GM12875 (cell line): Measurements from ENCODE around the gene SH3RF1.

Experiments used
- H3K4me3 ChIP-seq: one replicate; pipeline ENCODE4 v1.5.1; 2011; ENCODE audit warnings: low read depth, low read length, control low read depth
- TF ChIP-seq, protein P1 (sequence below): IDR thresholded peaks from 2 replicates; pipeline ENCODE4 v1.5.1; 2011; ENCODE audit warnings: low read depth, mild to moderate bottlenecking, control low read depth, inconsistent platforms, low read length, moderate library complexity, borderline replicate concordance; ENCODE audit not compliant: insufficient read depth

SH3RF1 gene

DNA sequence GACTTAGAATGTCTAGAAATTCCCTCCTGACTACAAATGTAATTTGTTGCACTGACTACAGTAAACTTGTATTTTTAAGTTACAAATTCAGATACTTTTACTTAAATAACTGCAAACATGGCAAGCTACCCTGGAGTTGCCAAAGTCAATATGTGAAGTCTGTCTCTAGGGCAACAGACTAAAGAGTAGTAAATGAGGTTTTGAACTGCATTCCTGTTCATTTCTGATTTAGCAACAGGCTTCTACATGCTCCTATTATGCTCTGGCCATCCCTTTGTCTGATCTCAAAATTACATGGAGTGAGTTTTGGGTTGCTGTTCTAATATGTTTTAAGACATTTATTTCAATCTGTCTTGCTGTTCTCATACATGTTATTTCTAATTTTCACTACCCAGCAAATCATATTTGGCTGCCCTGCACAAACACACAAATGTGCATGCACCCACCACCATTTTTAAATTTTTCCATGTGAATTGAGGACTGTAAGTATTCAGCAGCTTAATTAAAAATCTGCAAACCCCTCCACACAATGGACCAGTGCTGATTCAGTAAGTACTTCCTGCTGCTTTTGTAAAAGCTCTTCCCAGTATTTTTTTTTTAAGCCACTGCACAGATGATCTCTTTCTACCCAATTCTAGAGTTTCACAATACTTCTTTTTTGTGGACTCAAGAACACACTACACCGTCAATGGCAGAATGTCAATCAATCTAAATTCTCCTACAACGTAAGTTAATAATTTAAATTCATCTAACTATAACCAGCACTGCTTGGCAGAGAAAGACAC, 26.7 kb downstream of the SH3RF1 start:
- TF ChIP-seq, protein P1, sequence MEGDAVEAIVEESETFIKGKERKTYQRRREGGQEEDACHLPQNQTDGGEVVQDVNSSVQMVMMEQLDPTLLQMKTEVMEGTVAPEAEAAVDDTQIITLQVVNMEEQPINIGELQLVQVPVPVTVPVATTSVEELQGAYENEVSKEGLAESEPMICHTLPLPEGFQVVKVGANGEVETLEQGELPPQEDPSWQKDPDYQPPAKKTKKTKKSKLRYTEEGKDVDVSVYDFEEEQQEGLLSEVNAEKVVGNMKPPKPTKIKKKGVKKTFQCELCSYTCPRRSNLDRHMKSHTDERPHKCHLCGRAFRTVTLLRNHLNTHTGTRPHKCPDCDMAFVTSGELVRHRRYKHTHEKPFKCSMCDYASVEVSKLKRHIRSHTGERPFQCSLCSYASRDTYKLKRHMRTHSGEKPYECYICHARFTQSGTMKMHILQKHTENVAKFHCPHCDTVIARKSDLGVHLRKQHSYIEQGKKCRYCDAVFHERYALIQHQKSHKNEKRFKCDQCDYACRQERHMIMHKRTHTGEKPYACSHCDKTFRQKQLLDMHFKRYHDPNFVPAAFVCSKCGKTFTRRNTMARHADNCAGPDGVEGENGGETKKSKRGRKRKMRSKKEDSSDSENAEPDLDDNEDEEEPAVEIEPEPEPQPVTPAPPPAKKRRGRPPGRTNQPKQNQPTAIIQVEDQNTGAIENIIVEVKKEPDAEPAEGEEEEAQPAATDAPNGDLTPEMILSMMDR: no peak

DNA sequence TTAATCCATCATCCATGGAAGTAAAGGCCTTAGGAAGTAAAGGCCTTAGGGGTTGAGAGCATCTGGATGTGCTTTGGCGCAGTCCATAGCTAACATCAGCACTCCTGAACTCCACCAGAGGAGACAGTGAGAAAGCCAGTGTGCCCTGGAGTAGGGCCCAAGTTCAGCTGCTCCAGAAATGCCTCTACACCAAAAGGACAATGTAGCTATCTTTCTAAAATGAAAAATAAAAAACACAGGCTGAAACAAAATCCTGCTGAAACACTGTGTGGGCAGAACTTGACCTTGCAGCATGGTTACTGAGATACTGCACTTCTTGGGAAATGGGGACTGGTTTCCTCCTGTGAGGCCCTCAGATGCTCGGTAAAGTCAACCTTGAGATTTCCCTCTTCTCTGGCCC, 29.3 kb downstream of the SH3RF1 start:
- H3K4me3 ChIP-seq: no peak overlapping the region
- TF ChIP-seq, protein P1: no peak

More for the DNA sequence above, 26.7 kb downstream of the SH3RF1 start:
- no peak overlapping the region for H3K4me3 ChIP-seq

DNA sequence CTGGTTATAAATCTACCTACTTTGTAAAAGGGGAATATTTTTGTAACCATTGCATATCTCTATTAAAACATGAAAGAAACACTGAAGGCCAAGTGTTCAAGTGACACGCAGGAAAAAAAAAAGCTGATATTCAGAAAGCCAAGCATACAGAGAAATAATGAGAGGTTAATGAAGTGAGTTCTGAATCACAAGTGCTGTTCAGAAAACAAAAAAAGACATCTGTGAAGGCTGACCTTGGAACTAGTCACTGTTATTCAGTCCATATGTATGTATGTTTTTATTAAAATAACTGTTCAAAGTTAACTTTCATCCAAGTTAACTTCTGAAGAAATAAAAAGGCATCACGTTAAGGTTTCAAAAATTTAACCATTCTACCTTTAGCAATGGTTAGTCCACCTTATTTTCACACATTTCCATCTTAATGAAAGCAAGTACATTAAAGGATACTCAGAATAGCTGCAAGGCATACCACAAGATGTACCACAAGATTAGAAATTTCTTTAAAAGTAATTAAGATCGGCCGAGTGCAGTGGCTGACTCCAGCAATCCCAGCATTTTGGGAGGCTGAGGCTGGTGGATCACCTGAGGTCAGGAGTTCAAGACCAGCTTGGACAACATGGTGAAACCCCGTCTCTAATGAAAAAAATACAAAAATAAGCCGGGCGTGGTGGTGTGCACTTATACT, 31.4 kb downstream of the SH3RF1 start:
- H3K4me3 ChIP-seq: no peak overlapping the region
- TF ChIP-seq, protein P1: no peak

DNA sequence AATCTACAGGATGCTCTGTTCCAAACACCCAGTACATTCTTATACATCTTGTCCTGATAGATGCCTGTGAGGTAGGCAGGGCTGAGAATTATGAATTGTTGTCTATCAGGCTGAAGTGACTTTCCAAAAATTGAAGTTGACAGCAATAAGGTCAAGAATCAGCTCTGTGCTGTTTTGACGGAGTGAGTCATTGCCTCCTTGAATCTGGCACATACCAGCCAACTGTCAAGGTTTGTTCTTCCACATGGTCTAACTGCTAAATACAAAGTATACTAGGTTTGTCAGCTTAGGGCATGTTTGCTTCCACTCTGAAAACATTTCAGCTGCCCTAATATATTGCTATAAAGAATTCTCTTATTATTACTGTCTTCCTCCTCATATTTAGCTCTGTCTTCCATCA, 32.3 kb downstream of the SH3RF1 start:
- H3K4me3 ChIP-seq: no peak overlapping the region
- TF ChIP-seq, protein P1: no peak

DNA sequence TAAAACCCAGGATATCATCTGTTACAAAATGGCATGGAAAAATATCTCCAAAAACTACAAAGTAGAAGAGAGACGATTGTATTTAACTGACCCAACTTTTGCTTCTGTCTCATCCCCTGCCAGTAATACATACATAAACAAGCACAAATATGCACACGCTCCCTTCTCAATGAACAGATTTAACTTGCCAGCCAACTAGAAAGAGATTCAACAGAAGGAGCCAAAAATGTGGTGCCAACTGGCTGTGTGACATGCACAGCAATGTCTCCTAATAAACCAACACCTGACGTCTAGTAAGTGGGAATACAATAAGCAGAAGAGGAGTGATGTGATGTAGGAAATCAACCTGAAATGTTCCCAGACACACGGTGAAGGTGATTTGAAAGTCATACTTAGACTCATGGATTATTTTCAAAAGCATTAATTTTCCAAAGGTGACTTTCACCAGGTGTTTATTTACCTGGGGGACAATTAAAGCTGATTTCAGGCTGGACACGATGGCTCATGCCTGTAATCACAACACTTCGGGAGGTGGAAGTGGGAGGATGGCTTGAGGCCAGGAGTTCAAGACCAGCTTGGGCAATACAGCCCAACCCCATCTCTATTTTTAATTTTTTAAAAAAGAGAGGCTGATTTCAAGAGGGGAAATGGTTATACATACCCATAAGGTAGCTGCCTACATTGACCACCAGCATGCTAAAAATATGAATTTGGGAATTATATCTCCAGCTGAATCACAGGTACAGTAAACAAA, 33.7 kb downstream of the SH3RF1 start:
- no peak overlapping the region for H3K4me3 ChIP-seq
- TF ChIP-seq, protein P1: no peak

DNA sequence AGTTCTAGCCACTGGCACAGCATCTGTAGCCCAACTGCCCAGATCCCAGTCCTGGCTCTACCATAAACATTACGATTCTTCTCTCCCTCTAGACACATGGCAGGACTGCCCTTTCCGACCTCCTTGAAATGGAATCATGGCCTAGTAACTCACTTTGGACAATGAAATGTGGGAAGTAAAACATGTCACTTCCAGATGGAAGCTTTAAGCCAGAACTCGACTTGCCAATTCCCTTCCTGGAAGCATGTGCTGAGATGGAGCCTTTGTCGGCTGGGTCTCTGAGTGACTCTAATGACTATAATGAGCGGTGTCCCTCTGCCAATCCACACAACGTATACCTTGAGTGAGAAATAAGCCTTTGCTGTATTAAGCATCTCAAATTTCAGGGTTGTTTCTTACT, 34.7 kb downstream of the SH3RF1 start:
- TF ChIP-seq, protein P1: no peak
- no peak overlapping the region for H3K4me3 ChIP-seq
